ENCODE results near the gene RNF182. TPM values are rescaled to one million over a fixed set of nuclear protein-coding genes. Genes with fewer than 3 reads are reported as not detected.
"Not testable (repeated sequence)": the region's sequence is repeated elsewhere in the genome, so short reads cannot be mapped to it uniquely, and the experiment has no call there.

The RNF182 gene
- total RNA-seq, 4 donors from 2014 or later = under 0.01 to 0.41 (median 0.34) TPM; not detected in 1

DNA sequence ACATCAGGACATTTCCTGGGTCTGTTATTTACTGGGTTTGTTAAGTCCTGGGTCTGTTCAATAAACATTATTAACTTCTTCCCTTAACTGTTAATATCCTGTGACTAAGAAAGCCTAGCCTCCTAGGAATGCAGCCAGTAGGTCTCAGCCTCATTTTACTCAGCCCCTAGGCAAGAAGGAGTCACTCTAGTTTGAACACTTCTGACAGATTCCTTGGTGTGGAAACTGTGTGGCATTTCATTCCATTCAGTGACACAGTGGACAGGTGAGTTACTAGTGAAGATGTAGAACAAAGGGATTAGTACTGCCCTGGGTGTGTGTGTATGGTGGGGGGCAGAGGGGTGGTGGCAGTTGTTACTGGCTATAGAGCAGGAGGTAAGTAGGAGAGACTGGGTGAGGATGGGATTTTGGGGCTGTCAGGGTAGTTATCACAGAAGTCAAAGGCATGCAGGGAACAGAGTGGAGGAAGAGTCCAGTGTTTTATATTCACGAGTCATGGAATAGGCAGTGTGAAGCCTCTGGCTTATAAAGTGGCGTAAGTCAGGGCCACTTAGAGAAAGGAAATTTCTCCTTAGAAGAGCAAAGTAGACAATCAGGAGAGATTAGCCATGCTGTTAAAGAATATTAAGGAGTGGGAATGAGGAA, 28.4 kb downstream of the RNF182 start:
- Histone ChIP-seq H3K27me3 (no peaks in the 10 kb centered on the region), H3K9me3 (no peaks in the 10 kb centered on the region), H3K27ac (no peak overlapping the region), H3K4me1 (no peaks in the 10 kb centered on the region), H3K36me3 (no peaks in the 10 kb centered on the region), H3K4me3 (no peak overlapping the region)
- intact Hi-C loops (cut with DNase I; ENCODE audit: low total_unique reads) = no loop called here
- no peak for TF ChIP-seq POLR2A (IDR thresholded peaks at IDR 0.05)
- TF ChIP-seq, protein P1, sequence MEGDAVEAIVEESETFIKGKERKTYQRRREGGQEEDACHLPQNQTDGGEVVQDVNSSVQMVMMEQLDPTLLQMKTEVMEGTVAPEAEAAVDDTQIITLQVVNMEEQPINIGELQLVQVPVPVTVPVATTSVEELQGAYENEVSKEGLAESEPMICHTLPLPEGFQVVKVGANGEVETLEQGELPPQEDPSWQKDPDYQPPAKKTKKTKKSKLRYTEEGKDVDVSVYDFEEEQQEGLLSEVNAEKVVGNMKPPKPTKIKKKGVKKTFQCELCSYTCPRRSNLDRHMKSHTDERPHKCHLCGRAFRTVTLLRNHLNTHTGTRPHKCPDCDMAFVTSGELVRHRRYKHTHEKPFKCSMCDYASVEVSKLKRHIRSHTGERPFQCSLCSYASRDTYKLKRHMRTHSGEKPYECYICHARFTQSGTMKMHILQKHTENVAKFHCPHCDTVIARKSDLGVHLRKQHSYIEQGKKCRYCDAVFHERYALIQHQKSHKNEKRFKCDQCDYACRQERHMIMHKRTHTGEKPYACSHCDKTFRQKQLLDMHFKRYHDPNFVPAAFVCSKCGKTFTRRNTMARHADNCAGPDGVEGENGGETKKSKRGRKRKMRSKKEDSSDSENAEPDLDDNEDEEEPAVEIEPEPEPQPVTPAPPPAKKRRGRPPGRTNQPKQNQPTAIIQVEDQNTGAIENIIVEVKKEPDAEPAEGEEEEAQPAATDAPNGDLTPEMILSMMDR (IDR thresholded peaks at IDR 0.05) = no peak
- no peak for DNase-seq

DNA sequence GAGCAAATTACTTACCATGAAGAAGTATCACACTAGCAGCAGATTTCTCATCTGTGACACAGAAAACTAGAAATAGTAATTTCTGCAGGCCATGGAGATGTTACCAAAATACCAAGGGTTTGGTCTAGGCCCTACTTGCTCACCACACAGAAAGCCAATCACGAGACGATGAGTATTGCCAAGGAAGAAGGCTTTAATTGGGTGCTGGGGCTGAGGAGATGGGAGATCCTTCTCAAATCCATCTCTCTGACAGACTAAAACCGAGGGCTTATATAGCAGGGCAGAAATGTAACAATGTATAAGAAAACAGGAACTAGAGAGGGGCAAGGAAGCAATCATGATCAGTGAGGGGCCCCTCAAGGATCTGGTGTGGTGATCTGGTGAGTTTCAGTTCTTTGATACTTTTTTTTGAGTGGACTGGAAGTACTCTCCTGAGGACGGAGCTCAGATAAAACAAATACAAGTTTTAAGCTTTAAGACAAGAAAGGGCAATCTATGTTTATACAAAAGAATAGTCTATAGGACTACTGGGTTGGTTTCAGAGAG, 40.9 kb downstream of the RNF182 start:
- intact Hi-C loops (cut with DNase I; ENCODE audit: low total_unique reads) = no loop called here
- no peaks in the 10 kb centered on the region for H3K9me3 ChIP-seq
- no peak overlapping the region for H3K4me3 ChIP-seq
- no peaks in the 10 kb centered on the region for H3K4me1 ChIP-seq
- no peaks in the 10 kb centered on the region for H3K27me3 ChIP-seq
- no peak for DNase-seq
- TF ChIP-seq, protein P1 (IDR thresholded peaks at IDR 0.05) = no peak
- TF ChIP-seq POLR2A (IDR thresholded peaks at IDR 0.05) = no peak
- no peak overlapping the region for H3K27ac ChIP-seq
- no peaks in the 10 kb centered on the region for H3K36me3 ChIP-seq

DNA sequence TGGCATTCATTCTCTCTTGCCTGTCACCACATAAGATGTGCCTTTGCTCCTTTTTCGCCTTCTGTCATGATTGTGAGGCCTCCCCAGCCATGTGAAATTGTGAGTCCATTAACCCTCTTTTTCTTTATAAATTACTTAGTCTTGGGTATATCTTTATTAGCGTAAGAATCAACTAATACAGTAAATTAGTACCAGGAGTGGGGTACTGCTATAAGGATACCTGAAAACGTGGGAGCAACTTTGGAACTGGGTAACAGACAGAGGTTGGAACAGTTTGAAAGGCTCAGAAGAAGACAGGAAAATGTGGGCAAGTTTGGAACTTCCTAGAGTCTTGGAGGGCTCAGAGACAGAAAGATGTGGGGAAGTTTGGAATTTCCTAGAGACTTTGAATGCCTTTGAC, 46.6 kb downstream of the RNF182 start:
- TF ChIP-seq, protein P1 (IDR thresholded peaks at IDR 0.05) = no peak
- no peak for TF ChIP-seq POLR2A (IDR thresholded peaks at IDR 0.05)
- H3K9me3 ChIP-seq = no peaks in the 10 kb centered on the region
- no peak overlapping the region for H3K4me3 ChIP-seq
- DNase-seq = no peak
- intact Hi-C loops (cut with DNase I; ENCODE audit: low total_unique reads) = no loop called here
- no peaks in the 10 kb centered on the region for H3K27me3 ChIP-seq
- H3K36me3 ChIP-seq = no peaks in the 10 kb centered on the region
- H3K4me1 ChIP-seq = no peaks in the 10 kb centered on the region
- no peak overlapping the region for H3K27ac ChIP-seq

DNA sequence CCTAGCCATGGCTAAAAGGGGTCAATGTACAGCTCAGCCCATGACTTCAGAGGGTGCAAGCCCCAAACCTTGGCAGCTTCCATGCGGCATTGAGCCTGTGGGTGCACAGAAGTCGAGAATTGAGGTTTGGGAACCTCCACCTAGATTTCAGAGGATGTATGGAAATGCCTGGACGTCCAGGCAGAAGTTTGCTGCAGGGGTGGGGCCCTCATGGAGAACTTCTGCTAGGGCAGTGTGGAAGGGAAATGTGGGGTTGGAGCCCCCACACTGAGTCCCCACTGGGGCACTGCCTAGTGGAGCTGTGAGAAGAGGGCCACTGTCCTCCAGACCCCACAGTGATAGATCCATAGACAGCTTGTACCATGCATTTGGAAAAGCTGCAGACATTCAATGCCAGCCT, 47.9 kb downstream of the RNF182 start:
- intact Hi-C loops (cut with DNase I; ENCODE audit: low total_unique reads); DNase-seq; H3K4me1 ChIP-seq: not testable (repeated sequence)

DNA sequence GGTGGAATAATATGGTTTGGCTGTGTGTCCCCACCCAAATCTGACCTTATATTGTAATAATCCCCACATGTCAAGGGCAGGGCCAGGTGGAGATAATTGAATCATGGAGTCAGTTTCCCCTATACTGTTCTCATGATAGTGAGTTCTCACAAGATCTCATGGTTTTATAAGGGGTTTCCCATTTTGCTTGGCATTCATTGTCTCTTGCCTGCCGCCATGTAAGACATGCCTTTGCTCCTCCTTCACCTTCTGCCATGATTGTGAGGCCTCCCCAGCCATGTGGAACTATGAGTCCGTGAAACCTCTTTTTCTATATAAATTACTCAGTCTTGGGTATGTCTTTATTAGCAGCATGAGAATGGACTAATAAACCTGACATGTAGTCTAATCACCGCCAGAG, 48.7 kb downstream of the RNF182 start:
- H3K27me3 ChIP-seq; H3K27ac ChIP-seq; H3K36me3 ChIP-seq; H3K4me3 ChIP-seq; H3K4me1 ChIP-seq; DNase-seq; intact Hi-C loops (cut with DNase I; ENCODE audit: low total_unique reads); H3K9me3 ChIP-seq: not testable (repeated sequence)

More for the DNA sequence above, 47.9 kb downstream of the RNF182 start:
- H3K27me3 ChIP-seq, H3K27ac ChIP-seq, H3K4me3 ChIP-seq, H3K9me3 ChIP-seq, H3K36me3 ChIP-seq: not testable (repeated sequence)

DNA sequence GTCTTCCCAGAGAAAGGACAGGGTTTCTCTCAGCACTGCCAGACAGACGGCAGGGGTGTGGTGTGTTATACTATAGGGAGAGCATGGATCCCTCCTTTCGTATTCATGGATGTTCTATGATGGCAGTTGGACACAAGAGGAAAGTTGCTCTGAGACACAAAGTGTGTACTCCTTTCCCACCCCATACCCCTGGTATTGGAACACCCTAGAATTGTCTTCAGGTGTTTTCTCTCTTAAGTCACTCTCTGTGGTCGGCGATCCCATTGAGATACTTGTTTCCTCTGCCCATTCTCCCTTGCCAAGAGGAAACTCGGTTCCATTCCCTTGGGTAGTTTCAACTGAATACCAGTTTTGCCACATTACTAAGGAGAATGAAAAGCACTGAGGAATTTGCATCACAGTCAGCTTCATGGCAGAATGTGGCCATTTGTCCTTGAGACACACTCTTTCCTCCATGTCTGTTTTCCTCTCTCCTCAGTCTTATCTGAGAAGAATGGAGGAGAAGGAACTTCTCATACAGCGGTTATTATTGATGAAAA, 53.4 kb downstream of the RNF182 start:
- no peak overlapping the region for H3K27ac ChIP-seq
- H3K36me3 ChIP-seq = no peaks in the 10 kb centered on the region
- no peaks in the 10 kb centered on the region for H3K4me1 ChIP-seq
- no peak overlapping the region for H3K4me3 ChIP-seq
- TF ChIP-seq, protein P1 (IDR thresholded peaks at IDR 0.05) = no peak
- TF ChIP-seq POLR2A (IDR thresholded peaks at IDR 0.05) = no peak
- no peaks in the 10 kb centered on the region for H3K9me3 ChIP-seq
- intact Hi-C loops (cut with DNase I; ENCODE audit: low total_unique reads) = no loop called here
- DNase-seq = no peak
- H3K27me3 ChIP-seq = no peaks in the 10 kb centered on the region

Measured in uterus (tissue), 4 donors.